Measurements from ENCODE around the gene BMPR1A. TPM values are rescaled to one million over a fixed set of nuclear protein-coding genes. Genes with fewer than 3 reads are reported as not detected.

BMPR1A gene
- total RNA-seq, 2 donors from 2014 or later, result 53.9 to 58.1 TPM

- TF ChIP-seq POLR2AphosphoS5 (IDR thresholded peaks at IDR 0.05) (no peak), CTCF (IDR thresholded peaks at IDR 0.05) (no peak), POLR2A (IDR thresholded peaks at IDR 0.05) (no peak)
- Histone ChIP-seq H3K36me3 (no peaks in the 10 kb centered on the region), H3K4me3 (peak within 1 kb of the TSS; percentile 0 to 2), H3K9me3 (no peaks in the 10 kb centered on the region), H3K4me1 (replicated peaks) (no peaks in the 10 kb centered on the region), H3K27me3 (replicated peaks; ENCODE audit: insufficient read depth) (no peaks in the 10 kb centered on the region), H3K27ac (peak within 1 kb of the TSS; percentile 26 to 31)
- intact Hi-C loops (cut with DNase I), result no loop called here
- WGBS, result 58% methylated on average over 7 of the region's 9 CpGs
- no peak for DNase-seq (ENCODE audit: low spot score)
These were observed 201.2 kb downstream of the BMPR1A start, which contains the start of gene MMRN2 for GRCh38 chr10:86957471-86958115. MMRN2 (minus strand) TSS chr10:86957615; CDS start chr10:86957541, 74 bp downstream.

DNA sequence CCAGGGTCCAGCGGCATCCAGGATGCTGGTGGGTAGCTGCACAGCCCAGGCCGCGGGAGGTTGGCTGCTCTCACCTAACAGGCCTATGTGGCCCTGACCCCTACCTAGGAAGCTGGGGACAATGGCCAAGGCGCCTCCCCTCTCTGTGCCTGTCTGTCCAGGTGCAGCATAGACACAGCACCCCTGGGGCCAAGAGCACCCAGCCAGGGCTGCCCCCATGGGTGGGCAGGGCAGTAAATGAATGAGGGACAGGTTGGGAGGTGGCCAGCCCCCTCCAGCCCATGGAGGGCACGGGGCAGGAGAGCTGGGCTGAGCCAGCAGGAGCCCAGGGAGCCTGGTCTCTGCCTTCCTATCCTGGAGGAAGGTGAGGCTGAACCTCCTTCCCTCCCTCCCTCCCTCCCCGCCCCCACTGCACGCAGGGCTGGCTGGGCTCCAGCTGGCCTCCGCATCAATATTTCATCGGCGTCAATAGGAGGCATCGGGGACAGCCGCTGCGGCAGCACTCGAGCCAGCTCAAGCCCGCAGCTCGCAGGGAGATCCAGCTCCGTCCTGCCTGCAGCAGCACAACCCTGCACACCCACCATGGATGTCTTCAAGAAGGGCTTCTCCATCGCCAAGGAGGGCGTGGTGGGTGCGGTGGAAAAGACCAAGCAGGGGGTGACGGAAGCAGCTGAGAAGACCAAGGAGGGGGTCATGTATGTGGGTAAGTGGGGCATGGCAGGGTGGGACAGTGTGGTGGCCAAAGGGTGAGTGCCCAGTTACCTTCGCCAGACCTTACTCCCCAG is 201.9 kb downstream of the BMPR1A start, which contains the start of gene SNCG:
Gene SNCG (plus strand): TSS at position 484 of the 785 bp plus-strand sequence. CDS start 99 bp downstream, at position 583.
- TF ChIP-seq POLR2AphosphoS5 (IDR thresholded peaks at IDR 0.05), result no peak
- no peak for TF ChIP-seq CTCF (IDR thresholded peaks at IDR 0.05)
- no peak for TF ChIP-seq POLR2A (IDR thresholded peaks at IDR 0.05)
- intact Hi-C loops (cut with DNase I), result no loop called here
- no peaks in the 10 kb centered on the region for H3K4me1 ChIP-seq (replicated peaks)

GRCh38 chr10:86958901-86959736 is 202.7 kb downstream of the BMPR1A start:
- 38% methylated on average over 16 of the region's 16 CpGs for WGBS
- H3K27ac ChIP-seq, result peak overlapping the region; percentile 18 to 61
- H3K27me3 ChIP-seq (replicated peaks; ENCODE audit: insufficient read depth), result no peaks in the 10 kb centered on the region
- no peaks in the 10 kb centered on the region for H3K4me1 ChIP-seq (replicated peaks)
- no peaks in the 10 kb centered on the region for H3K36me3 ChIP-seq
- H3K9me3 ChIP-seq, result no peaks in the 10 kb centered on the region
- DNase-seq (ENCODE audit: low spot score), result no peak
- H3K4me3 ChIP-seq, result no peak overlapping the region
- TF ChIP-seq CTCF (IDR thresholded peaks at IDR 0.05) (no peak), POLR2AphosphoS5 (IDR thresholded peaks at IDR 0.05) (peak; percentile 32), POLR2A (IDR thresholded peaks at IDR 0.05) (peak; percentile 8)
- intact Hi-C loops (cut with DNase I), result no loop called here

More for the DNA sequence above, 201.9 kb downstream of the BMPR1A start, which contains the start of gene SNCG:
- no peak for DNase-seq (ENCODE audit: low spot score)
- H3K4me3 ChIP-seq, result no peak within 1 kb of the TSS
- no peaks in the 10 kb centered on the region for H3K9me3 ChIP-seq
- H3K27me3 ChIP-seq (replicated peaks; ENCODE audit: insufficient read depth), result no peaks in the 10 kb centered on the region
- H3K27ac ChIP-seq, result peak within 1 kb of the TSS; percentile 31 to 61
- H3K36me3 ChIP-seq, result no peaks in the 10 kb centered on the region
- 31% methylated on average over 19 of the region's 22 CpGs for WGBS

- DNase-seq (ENCODE audit: low spot score), result no peak
- Histone ChIP-seq H3K27me3 (replicated peaks; ENCODE audit: insufficient read depth) (no peaks in the 10 kb centered on the region), H3K4me3 (no peak overlapping the region), H3K27ac (peak overlapping the region; percentile 18 to 61), H3K4me1 (replicated peaks) (no peaks in the 10 kb centered on the region), H3K36me3 (no peaks in the 10 kb centered on the region), H3K9me3 (no peaks in the 10 kb centered on the region)
- WGBS, result 100% methylated on average over 1 of the region's 2 CpGs
- intact Hi-C loops (cut with DNase I), result no loop called here
- no peak for TF ChIP-seq POLR2AphosphoS5 (IDR thresholded peaks at IDR 0.05)
- no peak for TF ChIP-seq POLR2A (IDR thresholded peaks at IDR 0.05)
- no peak for TF ChIP-seq CTCF (IDR thresholded peaks at IDR 0.05)
These were observed 203.3 kb downstream of the BMPR1A start for GRCh38 chr10:86959737-86960002.
